ENCODE results near the gene RNF207. TPM values are rescaled to one million over a fixed set of nuclear protein-coding genes. Genes with fewer than 3 reads are reported as not detected.

The RNF207 gene
- total RNA-seq, 1 experiment from 2014 or later = 4.9 TPM

- Histone ChIP-seq H3T11ph (ENCODE audit: low read length) (no peak overlapping the region), H2BK20ac (ENCODE audit: low read depth, low read length, poor library complexity, severe bottlenecking) (no peak overlapping the region), H3K4me2 (ENCODE audit: insufficient read depth, insufficient read length, low read length) (peak overlapping the region; percentile 79), H4K8ac (replicated peaks; ENCODE audit: insufficient read length, low read depth, low read length) (no peak overlapping the region), H3K4me1 (ENCODE audit: insufficient read depth, low read length) (peaks cover 5% of the 10 kb centered on the region; the same call in 1 of the 2 replicates), H3K4ac (ENCODE audit: low read depth, low read length) (no peak overlapping the region), H3K9ac (ENCODE audit: extremely low read depth, insufficient read length, low read length) (no peak overlapping the region), H2BK15ac (ENCODE audit: low read depth, low read length) (no peak overlapping the region), H3K79me1 (ENCODE audit: insufficient read depth, low read depth, low read length, poor library complexity, severe bottlenecking) (no peaks in the 10 kb centered on the region), H2BK120ac (ENCODE audit: low read depth, low read length, poor library complexity, severe bottlenecking) (no peak overlapping the region), H3K23me2 (ENCODE audit: insufficient read length, low read depth, low read length, poor library complexity, severe bottlenecking) (peaks cover 25% of the 10 kb centered on the region), H3K14ac (ENCODE audit: insufficient read depth, low read length) (no peak overlapping the region), H3K79me2 (ENCODE audit: insufficient read depth, low read length) (no peaks in the 10 kb centered on the region), H2AK5ac (ENCODE audit: insufficient read length, low read length) (no peak overlapping the region), H3K23ac (ENCODE audit: insufficient read length, low read depth, low read length) (no peak overlapping the region), H4K5ac (ENCODE audit: insufficient read length, low read depth, low read length) (no peak overlapping the region), H3K56ac (ENCODE audit: insufficient read length, low read depth, low read length) (no peak overlapping the region), H3K27me3 (ENCODE audit: insufficient read depth, low read length) (no peaks in the 10 kb centered on the region; the same call in 1 of the 2 replicates), H3K9me3 (ENCODE audit: control insufficient read depth, low read depth, low read length) (no peaks in the 10 kb centered on the region), H4K20me1 (ENCODE audit: control insufficient read depth, insufficient read depth, insufficient read length) (no peaks in the 10 kb centered on the region), H2BK5ac (ENCODE audit: insufficient read length, low read length) (no peak overlapping the region), H3K27ac (ENCODE audit: insufficient read length, low read depth, low read length) (no peak overlapping the region), H2AFZ (ENCODE audit: low read length) (no peak overlapping the region), H4K91ac (ENCODE audit: insufficient read length, low read depth, low read length) (no peak overlapping the region), H3K18ac (ENCODE audit: insufficient read length, low read depth, low read length) (no peak overlapping the region), H2BK12ac (ENCODE audit: insufficient read length, low read depth, low read length) (no peak overlapping the region)
- H3K36me3 Mint-ChIP-seq (ENCODE audit: insufficient read depth in 1 of 3, low read depth in 3 of 3) = no peaks in the 10 kb centered on the region
- H3K27me3 Mint-ChIP-seq (ENCODE audit: low read depth) = peaks cover 24% of the 10 kb centered on the region
- no CpG with 5 or more reads among the region's 20 CpGs for WGBS (ENCODE audit: extremely low coverage, insufficient read length, low lambda C conversion rate)
- no peak for DNase-seq
- no peaks in the 10 kb centered on the region; a peak in 1 of 5 replicates for H3K9me3 Mint-ChIP-seq
- H3K4me1 Mint-ChIP-seq = peaks cover 51 to 53% of the 10 kb centered on the region in 2 experiments
- TF ChIP-seq CTCF (conservative IDR thresholded peaks at IDR 0.05) = no peak
- peak overlapping the region; percentile 83 to 89 for H3K4me3 Mint-ChIP-seq
- H3K27ac Mint-ChIP-seq = no peak overlapping the region
Measured at GRCh38 chr1:6243053-6243834, 37.3 kb downstream of the RNF207 start.
